Measurements from ENCODE around the gene CD300LF.

The CD300LF gene

GRCh38 chr17:74729368-74729767, 16.6 kb upstream of the CD300LF start:
- DNase-seq, result no peak

GRCh38 chr17:74728702-74729075, 16.0 kb upstream of the CD300LF start:
- DNase-seq, result no peak

GRCh38 chr17:74728033-74728701, 15.4 kb upstream of the CD300LF start:
- no peak for DNase-seq

- no peak for DNase-seq
These were observed 12.4 kb upstream of the CD300LF start for GRCh38 chr17:74725111-74725510.

GRCh38 chr17:74723891-74724290, 11.2 kb upstream of the CD300LF start:
- no peak for DNase-seq

GRCh38 chr17:74722782-74723181, 10.1 kb upstream of the CD300LF start:
- no peak for DNase-seq

- no peak for DNase-seq
These were observed 7.8 kb upstream of the CD300LF start for GRCh38 chr17:74720506-74720905.

- DNase-seq, result no peak
These were observed 2.4 kb upstream of the CD300LF start for GRCh38 chr17:74715144-74715543.

GRCh38 chr17:74713171-74713755, 540 bp upstream of the CD300LF start:
- no peak for DNase-seq

- DNase-seq, result no peak
These were observed 422 bp downstream of the CD300LF start for GRCh38 chr17:74712301-74712700.

GRCh38 chr17:74711058-74711824, 1.5 kb downstream of the CD300LF start:
- no peak for DNase-seq

- DNase-seq, result no peak
These were observed 8.2 kb downstream of the CD300LF start for GRCh38 chr17:74704544-74704943.

GRCh38 chr17:74703311-74703710, 9.4 kb downstream of the CD300LF start:
- no peak for DNase-seq

- no peak for DNase-seq
These were observed 10.4 kb downstream of the CD300LF start for GRCh38 chr17:74702116-74702871.

- DNase-seq, result no peak
These were observed 13.5 kb downstream of the CD300LF start for GRCh38 chr17:74699236-74699635.

GRCh38 chr17:74698069-74698468, 14.7 kb downstream of the CD300LF start:
- no peak for DNase-seq

GRCh38 chr17:74697515-74697914, 15.2 kb downstream of the CD300LF start:
- DNase-seq, result no peak

GRCh38 chr17:74695629-74696028, 17.1 kb downstream of the CD300LF start:
- no peak for DNase-seq

GRCh38 chr17:74694081-74694480, 18.6 kb downstream of the CD300LF start:
- DNase-seq, result no peak

- DNase-seq, result no peak
These were observed 21.6 kb downstream of the CD300LF start for GRCh38 chr17:74691151-74691550.

GRCh38 chr17:74690409-74690825, 22.3 kb downstream of the CD300LF start:
- DNase-seq, result no peak

- no peak for DNase-seq
These were observed 24.8 kb downstream of the CD300LF start for GRCh38 chr17:74687886-74688285.

- no peak for DNase-seq
These were observed 26.0 kb downstream of the CD300LF start for GRCh38 chr17:74686761-74687160.
